ENCODE data around the gene ATP1B1.

ATP1B1 gene

GRCh38 chr1:169117014-169117413, 10.5 kb downstream of the ATP1B1 start:
- H3K79me2 ChIP-seq (ENCODE audit: insufficient read depth, low read length): no peaks in the 10 kb centered on the region

DNA sequence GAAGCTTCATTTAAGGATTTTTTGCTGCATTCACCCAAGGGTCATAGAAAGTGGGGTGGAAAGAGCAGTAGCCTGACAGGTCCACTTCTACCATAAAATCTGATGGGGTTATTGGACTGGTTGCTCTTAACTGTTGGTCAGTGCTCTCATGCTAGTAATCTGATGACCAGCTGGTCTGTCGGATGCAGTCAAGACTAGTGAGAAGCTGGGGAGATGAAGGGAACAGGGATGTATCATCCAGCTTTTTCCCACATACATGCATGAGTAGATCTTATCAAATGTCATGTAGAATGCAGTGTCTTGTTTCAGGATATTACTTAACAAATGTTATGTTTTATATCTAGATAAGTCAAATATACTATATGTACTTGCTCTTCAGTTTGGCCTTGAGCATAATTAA, 11.1 kb downstream of the ATP1B1 start:
- TF ChIP-seq CTCF (IDR thresholded peaks at IDR 0.05; ENCODE audit: insufficient read depth, low read length, poor library complexity, severe bottlenecking): no peak
- no peak for TF ChIP-seq EZH2phosphoT487 (conservative IDR thresholded peaks at IDR 0.05; ENCODE audit: low read length)
- H3K4me3 ChIP-seq (ENCODE audit: insufficient read depth, low read length, poor library complexity, severe bottlenecking): no peak overlapping the region
- H3K27me3 ChIP-seq (ENCODE audit: low read length): no peaks in the 10 kb centered on the region
- H3K79me2 ChIP-seq (ENCODE audit: insufficient read depth, low read length): no peaks in the 10 kb centered on the region
- no peaks in the 10 kb centered on the region for H3K9me2 ChIP-seq (replicated peaks; ENCODE audit: insufficient read depth, low read length)
- no peak overlapping the region for H3K4me2 ChIP-seq (ENCODE audit: low read depth, low read length, poor library complexity, severe bottlenecking)
- H3K27ac ChIP-seq (ENCODE audit: low read depth, low read length): no peak overlapping the region
- H4K20me1 ChIP-seq (ENCODE audit: low read depth, low read length): no peaks in the 10 kb centered on the region
- H3F3A ChIP-seq (ENCODE audit: insufficient read depth): no peaks in the 10 kb centered on the region
- H3K9ac ChIP-seq (ENCODE audit: low read length): no peak overlapping the region
- H3K36me3 ChIP-seq (ENCODE audit: low read length): no peaks in the 10 kb centered on the region
- H3K9me3 ChIP-seq (ENCODE audit: insufficient read depth, low read length): no peaks in the 10 kb centered on the region
- H2AFZ ChIP-seq (ENCODE audit: low read depth, low read length, severe bottlenecking): no peak overlapping the region

More at GRCh38 chr1:169117014-169117413, 10.5 kb downstream of the ATP1B1 start:
- Histone ChIP-seq H3K9me2 (replicated peaks; ENCODE audit: insufficient read depth, low read length) (no peaks in the 10 kb centered on the region), H3K27me3 (ENCODE audit: low read length) (no peaks in the 10 kb centered on the region), H3K36me3 (ENCODE audit: low read length) (no peaks in the 10 kb centered on the region), H3F3A (ENCODE audit: insufficient read depth) (no peaks in the 10 kb centered on the region), H2AFZ (ENCODE audit: low read depth, low read length, severe bottlenecking) (no peak overlapping the region), H3K9ac (ENCODE audit: low read length) (no peak overlapping the region), H3K4me2 (ENCODE audit: low read depth, low read length, poor library complexity, severe bottlenecking) (no peak overlapping the region), H4K20me1 (ENCODE audit: low read depth, low read length) (no peaks in the 10 kb centered on the region), H3K4me3 (ENCODE audit: insufficient read depth, low read length, poor library complexity, severe bottlenecking) (no peak overlapping the region), H3K27ac (ENCODE audit: low read depth, low read length) (no peak overlapping the region), H3K9me3 (ENCODE audit: insufficient read depth, low read length) (no peaks in the 10 kb centered on the region)
- no peak for TF ChIP-seq CTCF (IDR thresholded peaks at IDR 0.05; ENCODE audit: insufficient read depth, low read length, poor library complexity, severe bottlenecking)
- no peak for TF ChIP-seq EZH2phosphoT487 (conservative IDR thresholded peaks at IDR 0.05; ENCODE audit: low read length)

- no peak for TF ChIP-seq CTCF (IDR thresholded peaks at IDR 0.05; ENCODE audit: insufficient read depth, low read length, poor library complexity, severe bottlenecking)
- TF ChIP-seq EZH2phosphoT487 (conservative IDR thresholded peaks at IDR 0.05; ENCODE audit: low read length): no peak
- Histone ChIP-seq H3K9me3 (ENCODE audit: insufficient read depth, low read length) (no peaks in the 10 kb centered on the region), H3K4me2 (ENCODE audit: low read depth, low read length, poor library complexity, severe bottlenecking) (no peak overlapping the region), H3K36me3 (ENCODE audit: low read length) (no peaks in the 10 kb centered on the region), H3K27ac (ENCODE audit: low read depth, low read length) (no peak overlapping the region), H3K27me3 (ENCODE audit: low read length) (no peaks in the 10 kb centered on the region), H3K4me3 (ENCODE audit: insufficient read depth, low read length, poor library complexity, severe bottlenecking) (no peak overlapping the region), H3F3A (ENCODE audit: insufficient read depth) (no peaks in the 10 kb centered on the region), H3K9ac (ENCODE audit: low read length) (no peak overlapping the region), H2AFZ (ENCODE audit: low read depth, low read length, severe bottlenecking) (no peak overlapping the region), H3K79me2 (ENCODE audit: insufficient read depth, low read length) (no peaks in the 10 kb centered on the region), H3K9me2 (replicated peaks; ENCODE audit: insufficient read depth, low read length) (no peaks in the 10 kb centered on the region), H4K20me1 (ENCODE audit: low read depth, low read length) (no peaks in the 10 kb centered on the region)
Observed at GRCh38 chr1:169118227-169118626, 11.7 kb downstream of the ATP1B1 start.

All from SU-DHL-6 (cell line).